ENCODE data around the gene ZNF587. TPM values are rescaled to one million over a fixed set of nuclear protein-coding genes. Genes with fewer than 3 reads are reported as not detected.

The ZNF587 gene
- total and polyA plus RNA-seq, 10 of the 15 experiments (the other 5 are each of a cell fraction or from before 2014, with no cell fraction given), result 1.9 to 27.8 (median 13.5) TPM

- SMC1A ChIA-PET (ENCODE audit: uncharacterized antibody, unreplicated experiment), result interaction anchor here (1.7 kb wide), 1 partner anchor 92 kb away, joined by 5 read pairs; no protein-coding TSS in a partner anchor
- Histone ChIP-seq H3K36me3 (ENCODE audit: control insufficient read depth in 2 of 2, insufficient read depth in 2 of 2, low read length in 1 of 2) (peaks cover 0 to 12% of the 10 kb centered on the region in 2 experiments; a peak in 3 of 4 replicates), H3K27me3 (replicated peaks in 1 of 2; ENCODE audit: control insufficient read depth in 2 of 2, insufficient read depth in 2 of 2, low read length in 1 of 2) (no peaks in the 10 kb centered on the region), H3K9me3 (replicated peaks; ENCODE audit: control insufficient read depth, insufficient read depth, low read length) (peaks cover 1% of the 10 kb centered on the region; the same call in 1 of the 3 replicates), H4K20me1 (ENCODE audit: control insufficient read depth, insufficient read depth) (no peaks in the 10 kb centered on the region), H3K27ac (ENCODE audit: control insufficient read depth, insufficient read depth) (no peak within 1 kb of the TSS), H2AFZ (ENCODE audit: control insufficient read depth, low read depth, low read length) (no peak within 1 kb of the TSS), H3K9ac (ENCODE audit: control insufficient read depth, insufficient read depth, low read length) (no peak within 1 kb of the TSS), H3K79me2 (ENCODE audit: control insufficient read depth, insufficient read depth, low read length) (peaks cover 14% of the 10 kb centered on the region), H3K4me1 (ENCODE audit: control insufficient read depth, insufficient read depth, low read length) (no peaks in the 10 kb centered on the region), H3K4me3 (no peak within 1 kb of the TSS), H3K4me2 (ENCODE audit: control insufficient read depth, insufficient read depth) (no peak within 1 kb of the TSS)
- BruUV-seq (replicated peaks), result no TSS peak
- CTCF ChIA-PET, result interaction anchor here (1.4 kb wide), 1 partner anchor 11 kb away, joined by 3 read pairs; no protein-coding TSS in a partner anchor
- POLR2A ChIA-PET, result no interaction called here
- WGBS (ENCODE audit: insufficient coverage, insufficient replicate concordance, low lambda C conversion rate, missing lambda C conversion rate), result 77% methylated on average over 22 of the region's 22 CpGs
- DNase-seq (ENCODE audit: low read depth, low spot score) (no peak), ATAC-seq (peak; percentile 44), FAIRE-seq (peak; percentile 61)
- in situ Hi-C loops (cut with MboI) (no loop called here), intact Hi-C loops (cut with micrococcal nuclease; ENCODE audit: unreplicated experiment) (no loop called here)
- RAD21 ChIA-PET (ENCODE audit: unreplicated experiment), result no interaction called here
- TF ChIP-seq POU2F2 (IDR thresholded peaks at IDR 0.05; ENCODE audit: borderline replicate concordance, low read depth, low read length) (no peak), YY1 (IDR thresholded peaks at IDR 0.05; ENCODE audit: low read depth, low read length) (peak; percentile 82), CHD4 (IDR thresholded peaks at IDR 0.05) (no peak), GABPA (IDR thresholded peaks at IDR 0.05; ENCODE audit: low read depth) (peak; percentile 67; the same call in 1 of the 2 replicates), ELK1 (IDR thresholded peaks at IDR 0.05; ENCODE audit: low read depth, low read length) (0 out of 2 replicates have a peak, but pooled peaks have one; percentile 5), BHLHE40 (IDR thresholded peaks at IDR 0.05; ENCODE audit: borderline replicate concordance in 1 of 2, low read depth in 2 of 2, low read length in 1 of 2) (peak; percentile 68 to 73; a peak in 3 of 4 replicates), SMC3 (IDR thresholded peaks at IDR 0.05; ENCODE audit: borderline replicate concordance, low read length) (0 out of 2 replicates have a peak, but pooled peaks have one; percentile 16), ZNF622 (IDR thresholded peaks at IDR 0.05) (no peak)
- TF ChIP-seq, protein P1, sequence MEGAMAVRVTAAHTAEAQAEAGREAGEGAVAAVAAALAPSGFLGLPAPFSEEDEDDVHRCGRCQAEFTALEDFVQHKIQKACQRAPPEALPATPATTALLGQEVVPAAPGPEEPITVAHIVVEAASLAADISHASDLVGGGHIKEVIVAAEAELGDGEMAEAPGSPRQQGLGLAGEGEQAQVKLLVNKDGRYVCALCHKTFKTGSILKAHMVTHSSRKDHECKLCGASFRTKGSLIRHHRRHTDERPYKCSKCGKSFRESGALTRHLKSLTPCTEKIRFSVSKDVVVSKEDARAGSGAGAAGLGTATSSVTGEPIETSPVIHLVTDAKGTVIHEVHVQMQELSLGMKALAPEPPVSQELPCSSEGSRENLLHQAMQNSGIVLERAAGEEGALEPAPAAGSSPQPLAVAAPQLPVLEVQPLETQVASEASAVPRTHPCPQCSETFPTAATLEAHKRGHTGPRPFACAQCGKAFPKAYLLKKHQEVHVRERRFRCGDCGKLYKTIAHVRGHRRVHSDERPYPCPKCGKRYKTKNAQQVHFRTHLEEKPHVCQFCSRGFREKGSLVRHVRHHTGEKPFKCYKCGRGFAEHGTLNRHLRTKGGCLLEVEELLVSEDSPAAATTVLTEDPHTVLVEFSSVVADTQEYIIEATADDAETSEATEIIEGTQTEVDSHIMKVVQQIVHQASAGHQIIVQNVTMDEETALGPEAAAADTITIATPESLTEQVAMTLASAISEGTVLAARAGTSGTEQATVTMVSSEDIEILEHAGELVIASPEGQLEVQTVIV (IDR thresholded peaks at IDR 0.05; ENCODE audit: borderline replicate concordance, partially characterized antibody), result no peak
- TF ChIP-seq, protein P2, sequence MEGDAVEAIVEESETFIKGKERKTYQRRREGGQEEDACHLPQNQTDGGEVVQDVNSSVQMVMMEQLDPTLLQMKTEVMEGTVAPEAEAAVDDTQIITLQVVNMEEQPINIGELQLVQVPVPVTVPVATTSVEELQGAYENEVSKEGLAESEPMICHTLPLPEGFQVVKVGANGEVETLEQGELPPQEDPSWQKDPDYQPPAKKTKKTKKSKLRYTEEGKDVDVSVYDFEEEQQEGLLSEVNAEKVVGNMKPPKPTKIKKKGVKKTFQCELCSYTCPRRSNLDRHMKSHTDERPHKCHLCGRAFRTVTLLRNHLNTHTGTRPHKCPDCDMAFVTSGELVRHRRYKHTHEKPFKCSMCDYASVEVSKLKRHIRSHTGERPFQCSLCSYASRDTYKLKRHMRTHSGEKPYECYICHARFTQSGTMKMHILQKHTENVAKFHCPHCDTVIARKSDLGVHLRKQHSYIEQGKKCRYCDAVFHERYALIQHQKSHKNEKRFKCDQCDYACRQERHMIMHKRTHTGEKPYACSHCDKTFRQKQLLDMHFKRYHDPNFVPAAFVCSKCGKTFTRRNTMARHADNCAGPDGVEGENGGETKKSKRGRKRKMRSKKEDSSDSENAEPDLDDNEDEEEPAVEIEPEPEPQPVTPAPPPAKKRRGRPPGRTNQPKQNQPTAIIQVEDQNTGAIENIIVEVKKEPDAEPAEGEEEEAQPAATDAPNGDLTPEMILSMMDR (IDR thresholded peaks at IDR 0.05 in 2 of 3, conservative IDR thresholded peaks at IDR 0.05 in 1 of 3; ENCODE audit: control insufficient read depth in 2 of 3, extremely low read depth in 1 of 3, insufficient read depth in 1 of 3, low read depth in 3 of 3, low read length in 3 of 3), result peak; percentile 14 to 21 (median 18); a peak in 1 of 6 replicates
- TF ChIP-seq, protein P3, sequence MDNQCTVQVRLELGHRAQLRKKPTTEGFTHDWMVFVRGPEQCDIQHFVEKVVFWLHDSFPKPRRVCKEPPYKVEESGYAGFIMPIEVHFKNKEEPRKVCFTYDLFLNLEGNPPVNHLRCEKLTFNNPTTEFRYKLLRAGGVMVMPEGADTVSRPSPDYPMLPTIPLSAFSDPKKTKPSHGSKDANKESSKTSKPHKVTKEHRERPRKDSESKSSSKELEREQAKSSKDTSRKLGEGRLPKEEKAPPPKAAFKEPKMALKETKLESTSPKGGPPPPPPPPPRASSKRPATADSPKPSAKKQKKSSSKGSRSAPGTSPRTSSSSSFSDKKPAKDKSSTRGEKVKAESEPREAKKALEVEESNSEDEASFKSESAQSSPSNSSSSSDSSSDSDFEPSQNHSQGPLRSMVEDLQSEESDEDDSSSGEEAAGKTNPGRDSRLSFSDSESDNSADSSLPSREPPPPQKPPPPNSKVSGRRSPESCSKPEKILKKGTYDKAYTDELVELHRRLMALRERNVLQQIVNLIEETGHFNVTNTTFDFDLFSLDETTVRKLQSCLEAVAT (IDR thresholded peaks at IDR 0.05), result no peak
These were observed 19.5 kb upstream of the ZNF587 start, which contains the start of gene ZNF587B for GRCh38 chr19:57830071-57830602. ZNF587B (plus strand) TSS chr19:57830299; CDS start chr19:57830529, 230 bp downstream.

Measured in GM12878 (cell line).